Head of caudate nucleus (tissue), 42 donors: Measurements from ENCODE around the gene GAL.

Experiments used
- DNase-seq, 42 donors: peaks; one replicate each; pipeline versions ENCODE4 v3.0.0 to v3.0.0-alpha.2; 2020 to 2021; ENCODE audit warnings: mixed read lengths in 7 of 42
- intact Hi-C: fragments of 100-400 bp; cut with DNase I; formaldehyde crosslinking; loops from one replicate; pipeline ENCODE4 v1.15.0; 2022

The GAL gene

DNA sequence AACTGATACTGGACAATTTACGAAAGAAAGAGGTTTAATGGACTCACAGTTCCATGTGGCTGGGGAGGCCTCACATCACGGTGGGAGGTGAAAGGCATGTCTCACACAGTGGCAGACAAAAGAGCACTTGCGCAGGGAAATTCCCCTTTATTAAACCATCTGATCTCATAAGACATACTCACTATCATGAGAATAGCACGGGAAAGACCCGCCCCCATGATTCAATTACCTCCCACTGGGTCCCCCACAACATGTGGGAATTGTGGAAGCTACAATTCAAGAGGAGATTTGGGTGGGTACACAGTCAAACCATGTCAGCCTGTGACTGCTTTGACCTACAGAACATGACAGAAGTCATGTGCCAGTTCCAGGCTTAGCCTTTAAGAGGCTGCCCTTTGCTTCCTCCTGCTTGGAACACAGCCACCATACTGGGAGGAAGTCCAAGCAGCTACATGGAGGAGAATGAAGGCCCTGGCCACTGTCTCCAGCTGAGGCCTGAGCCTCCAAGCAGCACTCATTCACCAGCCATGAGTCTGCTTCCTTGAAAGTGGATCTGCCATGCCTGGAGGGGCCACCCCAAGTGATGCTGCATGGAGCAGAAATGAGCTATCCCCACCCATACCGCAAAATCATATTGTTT, 10.9 kb upstream of the GAL start:
- peak in 1 of 42 donors; percentile 6 for DNase-seq
- intact Hi-C loops: no loop called here

DNA sequence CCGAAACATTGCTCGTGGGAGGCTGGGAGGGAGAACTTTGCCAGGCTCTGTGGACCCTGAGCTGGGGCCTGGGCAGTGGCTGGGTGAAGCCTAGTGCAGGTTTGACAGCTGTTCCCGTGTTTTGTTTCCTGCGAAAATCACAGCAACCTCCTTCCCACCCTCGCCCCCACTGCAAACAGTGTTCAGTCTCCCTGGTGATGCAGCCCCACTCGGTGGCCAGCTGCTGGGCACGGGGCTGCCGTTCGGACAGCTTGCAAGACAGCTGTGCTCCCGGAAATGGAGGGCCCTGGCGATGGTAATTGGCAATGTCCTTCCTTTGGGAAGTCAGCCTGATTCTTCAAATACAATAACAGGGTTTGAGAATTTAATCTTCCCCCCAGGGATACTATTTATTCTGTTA, 10.4 kb upstream of the GAL start:
- intact Hi-C loops: no loop called here
- DNase-seq: no peak

DNA sequence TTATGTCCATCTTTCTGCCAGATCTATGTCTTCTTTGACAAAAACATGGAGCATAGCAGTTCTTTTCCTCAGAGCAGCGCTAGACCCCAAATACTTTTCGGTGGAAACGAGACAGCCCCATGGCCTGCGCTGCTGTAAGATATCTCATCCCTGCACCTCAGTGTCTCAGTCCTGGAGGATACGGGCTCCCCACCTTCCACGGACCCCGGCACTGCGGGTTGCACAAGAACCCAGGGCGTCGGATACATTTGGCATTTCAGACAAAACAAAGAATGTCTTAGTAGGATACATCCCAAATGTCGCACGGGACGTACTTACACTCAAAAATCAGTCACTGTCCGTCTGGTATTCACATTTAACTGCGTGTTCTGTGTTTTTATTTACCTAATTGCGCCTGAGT, 9.9 kb upstream of the GAL start:
- no peak for DNase-seq
- intact Hi-C loops: no loop called here

DNA sequence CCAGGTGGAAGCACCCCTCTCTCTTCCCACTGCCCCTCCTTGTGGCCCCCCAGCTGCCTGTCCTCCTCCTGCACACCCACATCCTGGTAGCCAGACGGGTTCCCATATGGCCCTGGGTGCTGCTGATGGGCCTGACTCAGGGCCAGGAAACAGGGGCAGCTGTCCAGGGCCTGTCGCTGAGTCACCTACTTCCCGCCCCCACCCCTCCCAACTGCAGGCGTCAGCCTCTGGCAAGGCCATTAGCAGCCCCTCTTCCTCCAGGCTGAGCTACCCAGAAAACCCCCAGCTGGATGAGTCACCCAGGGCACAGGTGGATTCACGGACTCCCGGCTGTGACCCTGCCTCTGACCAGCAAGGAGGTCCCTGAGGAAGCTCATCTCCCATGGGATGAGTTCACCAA, 6.9 kb upstream of the GAL start:
- DNase-seq: peak in 6 of 42 donors; percentile 18 to 52 (median 30)
- intact Hi-C loops: no loop called here

DNA sequence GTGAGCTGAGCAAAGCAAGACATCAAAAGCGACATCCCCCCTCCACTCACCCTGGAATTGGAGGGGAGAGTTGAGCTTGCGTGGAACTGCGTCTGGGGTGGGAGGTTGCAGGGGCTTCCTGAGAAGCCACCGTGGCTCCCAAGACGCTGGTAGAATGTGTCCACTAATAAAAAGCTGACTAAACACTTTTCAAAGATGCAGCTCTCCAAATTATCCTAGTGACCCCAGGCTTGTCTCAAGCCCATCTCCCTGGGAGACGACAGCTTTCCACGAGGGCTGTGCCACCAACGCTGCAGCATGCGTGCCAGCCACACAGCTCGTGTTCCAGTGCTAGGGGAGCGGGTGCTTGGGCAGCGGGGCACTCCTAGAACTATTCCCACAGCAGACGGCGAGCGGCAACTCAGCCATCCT, 6.3 kb upstream of the GAL start:
- peak in 3 of 42 donors; percentile 13 to 25 (median 23) for DNase-seq
- intact Hi-C loops: no loop called here

GRCh38 chr11:68680541-68681231, 3.7 kb upstream of the GAL start:
- DNase-seq: peak in 1 of 42 donors; percentile 7
- intact Hi-C loops: no loop called here

DNA sequence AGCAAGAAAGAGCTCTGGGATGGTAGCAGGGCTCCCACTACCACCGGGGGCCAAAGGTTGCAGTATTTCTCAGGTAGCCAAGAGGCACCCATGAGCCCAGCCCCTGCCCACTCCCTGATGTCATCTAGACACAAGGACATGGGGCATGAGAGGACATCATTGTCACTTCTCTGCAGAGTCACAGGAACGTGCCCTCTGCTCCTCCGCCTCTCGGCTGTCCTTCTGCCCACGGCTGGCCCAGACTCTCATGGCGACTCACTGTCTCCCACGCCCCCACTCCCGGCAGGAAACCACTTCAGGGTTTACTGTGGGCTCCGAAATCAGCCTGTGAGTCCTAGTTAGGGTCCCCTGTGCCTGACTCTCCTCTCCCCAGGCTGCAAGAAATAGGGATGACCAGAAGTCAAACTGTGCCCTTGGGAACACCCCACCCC, 1.8 kb upstream of the GAL start:
- intact Hi-C loops: no loop called here
- DNase-seq: peak in 1 of 42 donors; percentile 2

DNA sequence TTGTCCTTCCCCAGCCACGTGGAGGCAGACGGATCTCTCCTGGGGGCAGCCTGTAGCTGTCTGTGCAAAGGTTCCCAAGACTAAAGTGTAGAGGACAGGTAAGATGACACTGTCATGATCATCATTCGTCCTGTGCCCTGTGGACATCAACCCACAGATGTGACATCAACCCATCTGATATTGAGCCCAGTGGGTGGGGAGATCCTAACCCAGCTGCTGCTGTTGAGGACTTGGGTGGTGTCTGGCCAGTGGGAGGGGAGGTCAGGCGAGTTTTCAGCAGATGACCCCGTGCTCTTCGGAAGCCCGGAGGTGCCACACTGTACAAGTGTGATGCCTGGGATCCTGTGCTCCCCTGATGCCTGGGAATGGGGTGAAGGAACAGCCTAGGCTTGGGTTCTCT, 1.2 kb upstream of the GAL start:
- DNase-seq: no peak
- intact Hi-C loops: no loop called here

DNA sequence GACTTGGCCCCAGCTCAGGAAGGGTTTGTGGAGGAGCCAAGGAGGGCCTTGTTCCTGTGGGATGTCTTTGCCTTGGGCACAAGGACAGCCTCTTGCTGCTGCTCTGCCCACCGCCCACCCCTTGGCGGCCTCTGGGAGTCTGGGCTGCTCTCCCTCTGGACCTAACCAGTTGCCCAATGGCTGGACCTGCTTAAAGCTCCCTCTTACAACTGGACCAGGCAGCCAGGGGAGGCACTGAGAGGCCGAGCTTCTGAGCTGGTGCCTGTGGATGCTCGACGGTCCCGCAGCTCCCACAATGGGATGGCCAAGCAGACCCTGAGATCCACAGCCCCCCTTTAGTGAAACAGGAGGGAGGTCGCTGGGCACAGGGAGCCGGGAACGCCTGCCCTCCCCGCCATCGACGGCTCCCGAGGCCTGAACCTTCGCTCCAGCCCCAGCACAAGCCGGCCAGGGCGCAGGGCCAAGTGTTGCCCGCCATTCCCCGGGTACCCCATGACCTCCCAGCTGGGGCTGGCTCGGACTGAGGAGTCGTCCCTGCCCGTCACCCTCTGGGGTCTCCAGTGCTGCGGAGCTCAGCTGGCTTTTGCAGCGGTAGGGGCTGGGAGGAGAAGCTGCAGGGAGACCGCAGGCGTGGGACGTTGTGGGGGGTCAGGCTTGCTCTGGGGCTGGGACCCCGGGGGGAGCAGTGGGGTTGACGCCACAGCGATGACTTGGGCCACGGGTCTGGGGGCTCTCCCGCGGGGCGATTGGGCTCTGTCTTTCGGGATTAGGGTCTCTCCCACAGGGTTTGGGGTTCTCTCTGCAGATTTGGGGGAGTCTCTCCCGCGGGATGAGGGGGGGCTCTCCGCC, 584 bp upstream of the GAL start:
- intact Hi-C loops: no loop called here
- DNase-seq: peak in 3 of 42 donors; percentile 1 to 22 (median 13)

DNA sequence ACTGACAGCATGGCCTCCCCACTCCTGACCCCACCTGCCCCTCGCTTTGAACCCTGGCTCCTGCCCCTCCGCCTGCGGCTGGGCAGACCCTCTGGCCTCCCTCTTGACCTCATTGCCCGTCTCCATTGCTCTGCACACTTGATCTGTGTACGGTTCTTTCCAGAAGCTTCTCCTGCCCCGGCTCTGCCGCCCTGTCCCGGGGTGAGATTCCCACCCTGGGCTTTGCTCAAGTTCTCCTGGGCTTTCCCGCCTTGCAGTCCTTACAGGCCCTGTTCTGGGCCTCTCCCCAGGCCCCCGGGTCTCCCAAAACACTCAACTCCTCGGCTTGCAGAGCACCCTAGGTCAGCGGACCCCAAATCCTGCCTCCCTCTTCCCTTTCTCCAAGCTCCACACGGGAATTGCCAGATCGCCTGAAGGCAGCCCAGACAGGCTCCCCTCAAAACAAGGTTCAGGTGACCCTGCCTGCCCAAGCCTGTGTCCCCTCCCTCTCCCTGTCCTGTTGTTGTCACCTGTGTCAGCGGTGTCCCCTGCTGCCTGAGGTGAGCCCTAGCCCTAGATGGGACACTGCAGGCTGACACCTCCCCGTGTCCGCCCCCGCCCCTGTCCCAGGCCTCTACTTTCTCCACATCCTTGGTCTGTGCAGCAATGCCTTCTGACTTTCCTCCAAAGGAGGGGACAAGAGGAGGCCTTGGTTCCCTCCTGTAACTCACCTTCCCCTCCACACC, 1.5 kb downstream of the GAL start:
- peak in 1 of 42 donors; percentile 8 for DNase-seq
- intact Hi-C loops: no loop called here

DNA sequence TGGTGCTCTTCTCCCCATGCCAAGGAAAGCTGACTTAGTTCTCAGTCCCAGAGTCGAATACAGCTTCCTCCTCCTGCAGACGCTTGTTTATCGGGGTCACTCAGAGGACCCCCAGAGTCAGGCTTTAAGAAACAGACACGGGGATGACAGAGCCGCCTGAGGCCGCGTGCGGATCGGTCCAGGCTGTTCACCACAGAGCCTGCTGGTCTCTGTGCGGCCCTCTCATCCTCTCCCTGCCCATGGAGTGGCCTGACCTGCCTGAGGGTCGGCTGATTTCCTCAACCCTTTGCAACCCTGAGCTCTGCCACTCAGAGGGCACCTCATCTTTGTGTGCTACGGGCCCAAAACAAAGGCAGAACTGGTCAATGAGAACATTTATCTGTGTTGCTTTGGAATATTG, 2.1 kb downstream of the GAL start:
- intact Hi-C loops: no loop called here
- peak in 2 of 42 donors; percentile 10 for DNase-seq

DNA sequence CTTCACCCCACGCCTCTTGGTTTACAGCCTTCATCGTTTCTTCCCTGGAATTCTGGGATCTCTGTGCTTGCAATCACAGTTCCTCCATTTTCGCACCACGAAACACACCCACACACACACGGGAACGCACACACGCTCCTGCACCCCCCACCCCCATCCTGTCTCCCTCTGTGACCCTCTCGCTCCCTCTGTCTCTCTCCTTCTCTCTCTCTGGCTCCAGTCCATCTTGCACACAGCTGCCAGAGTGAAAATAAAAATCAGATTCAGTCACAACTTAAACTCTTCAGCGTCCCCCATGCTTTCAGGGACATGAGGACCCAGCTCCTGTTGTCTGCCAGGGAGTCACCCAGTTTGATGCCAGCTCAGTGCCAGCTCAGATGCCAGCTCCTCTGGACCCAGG, 3.0 kb downstream of the GAL start:
- peak in 2 of 42 donors; percentile 5 to 9 for DNase-seq
- intact Hi-C loops: no loop called here

DNA sequence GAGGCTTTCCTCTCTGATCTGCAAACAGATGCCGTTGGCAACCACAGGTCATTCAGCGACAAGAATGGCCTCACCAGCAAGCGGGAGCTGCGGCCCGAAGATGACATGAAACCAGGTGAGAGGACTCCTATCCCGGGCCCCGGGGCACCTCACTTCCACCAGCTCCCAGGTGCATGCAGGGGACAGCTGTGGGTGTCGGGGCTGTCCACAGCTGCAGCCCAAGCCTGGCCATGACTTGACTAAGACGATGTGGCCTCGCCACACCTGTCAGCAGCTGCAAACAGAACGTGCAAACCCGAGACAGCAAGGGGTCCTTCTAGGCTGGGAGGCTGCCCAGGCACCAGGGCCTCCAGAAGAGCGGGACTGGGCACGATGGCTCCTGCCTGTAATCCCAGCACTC, 3.6 kb downstream of the GAL start:
- peak in 2 of 42 donors; percentile 7 to 14 for DNase-seq
- intact Hi-C loops: no loop called here

DNA sequence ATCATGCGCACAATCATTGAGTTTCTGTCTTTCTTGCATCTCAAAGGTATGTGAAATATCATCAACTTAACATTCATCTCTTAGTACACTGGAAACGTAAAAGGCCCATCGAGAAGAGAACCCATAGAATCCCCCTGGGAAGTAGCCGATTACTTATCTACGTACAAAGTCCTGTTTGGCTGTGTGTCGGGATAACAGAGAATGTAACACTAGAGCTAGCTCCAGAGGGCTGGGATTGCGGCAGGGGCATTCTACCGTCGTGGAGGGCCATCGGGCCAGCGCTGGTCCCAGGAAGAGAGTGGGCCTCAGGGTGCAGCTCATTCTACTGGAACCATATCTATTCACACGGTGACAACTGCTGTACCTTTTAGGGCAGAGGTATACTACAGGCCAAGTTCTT, 4.5 kb downstream of the GAL start:
- intact Hi-C loops: no loop called here
- DNase-seq: no peak

DNA sequence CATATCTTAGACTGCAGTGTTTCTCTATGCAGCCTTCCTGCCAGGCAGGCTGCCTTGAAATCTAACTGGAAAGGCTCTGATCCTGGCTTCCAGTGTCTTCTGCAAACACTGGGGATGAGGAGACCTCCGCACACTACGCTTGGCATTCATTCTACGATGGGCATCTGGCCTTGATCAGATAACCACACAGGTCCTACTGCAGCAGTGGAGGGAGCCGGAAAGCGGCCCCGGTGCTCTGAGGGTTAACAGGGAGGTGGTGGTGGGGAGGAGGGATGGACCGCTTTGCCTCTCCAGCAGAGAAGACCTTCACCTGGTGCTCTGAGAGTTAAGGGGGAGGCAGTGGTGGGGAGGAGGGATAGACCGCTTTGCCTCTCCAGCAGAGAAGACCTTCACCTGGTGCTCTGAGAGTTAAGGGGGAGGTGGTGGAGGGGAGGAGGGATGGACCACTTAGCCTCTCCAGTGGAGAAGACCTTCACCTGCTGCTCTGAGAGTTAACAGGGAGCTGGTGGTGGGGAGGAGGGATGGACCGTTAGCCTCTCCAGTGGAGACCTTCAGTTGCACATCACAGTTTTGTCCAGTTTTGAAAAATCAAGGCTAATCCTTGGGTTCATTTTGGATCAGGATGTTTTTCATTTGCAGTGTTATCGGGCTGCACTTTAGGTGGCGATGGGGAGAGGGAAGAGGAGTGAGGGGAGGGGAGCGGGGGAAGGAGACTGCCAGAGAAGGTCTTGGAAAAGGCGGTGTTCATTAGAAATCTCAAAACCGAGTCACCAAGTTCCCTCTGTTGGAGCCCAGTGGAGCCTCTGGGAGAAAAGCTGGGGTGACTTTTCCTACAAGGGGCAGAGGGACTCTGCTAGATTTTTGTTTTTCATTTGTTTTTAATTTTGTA, 5.6 kb downstream of the GAL start:
- intact Hi-C loops: no loop called here
- DNase-seq: no peak

GRCh38 chr11:68690671-68691401, 6.5 kb downstream of the GAL start:
- DNase-seq: no peak
- intact Hi-C loops: no loop called here

DNA sequence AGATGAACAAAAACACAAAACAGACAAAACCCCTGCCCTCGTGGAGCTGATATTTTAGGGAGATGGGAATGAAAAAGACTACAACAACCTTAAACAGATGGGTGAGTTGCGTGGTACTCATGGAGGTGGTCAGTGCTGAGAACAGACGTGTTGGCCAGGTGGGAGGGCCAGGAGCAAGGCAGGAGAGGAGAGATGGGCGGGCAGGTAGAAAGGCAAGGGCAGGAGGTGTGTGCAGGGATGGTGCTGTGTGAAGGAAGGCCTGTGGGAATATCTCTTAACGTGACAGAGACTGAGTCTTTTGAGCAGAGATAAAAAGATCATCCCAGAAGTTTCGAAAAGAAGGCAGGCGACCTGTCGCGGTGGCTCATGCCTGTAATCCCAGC, 7.0 kb downstream of the GAL start:
- DNase-seq: peak in 1 of 42 donors; percentile 1
- intact Hi-C loops: no loop called here

GRCh38 chr11:68692115-68692514, 7.8 kb downstream of the GAL start:
- peak in 1 of 42 donors; percentile 24 for DNase-seq
- intact Hi-C loops: no loop called here
